Activated CD4-positive, alpha-beta T cell treated with anti-CD3 and anti-CD28 coated beads for 48 hours (primary cell): ENCODE measurements around the gene TMPRSS13.
"Not testable (repeated sequence)": the region's sequence is repeated elsewhere in the genome, so short reads cannot be mapped to it uniquely, and the experiment has no call there.

Experiments used
- DNase-seq: peaks from one replicate; pipeline ENCODE4 v3.0.0-alpha.2; 2020

TMPRSS13 gene

DNA sequence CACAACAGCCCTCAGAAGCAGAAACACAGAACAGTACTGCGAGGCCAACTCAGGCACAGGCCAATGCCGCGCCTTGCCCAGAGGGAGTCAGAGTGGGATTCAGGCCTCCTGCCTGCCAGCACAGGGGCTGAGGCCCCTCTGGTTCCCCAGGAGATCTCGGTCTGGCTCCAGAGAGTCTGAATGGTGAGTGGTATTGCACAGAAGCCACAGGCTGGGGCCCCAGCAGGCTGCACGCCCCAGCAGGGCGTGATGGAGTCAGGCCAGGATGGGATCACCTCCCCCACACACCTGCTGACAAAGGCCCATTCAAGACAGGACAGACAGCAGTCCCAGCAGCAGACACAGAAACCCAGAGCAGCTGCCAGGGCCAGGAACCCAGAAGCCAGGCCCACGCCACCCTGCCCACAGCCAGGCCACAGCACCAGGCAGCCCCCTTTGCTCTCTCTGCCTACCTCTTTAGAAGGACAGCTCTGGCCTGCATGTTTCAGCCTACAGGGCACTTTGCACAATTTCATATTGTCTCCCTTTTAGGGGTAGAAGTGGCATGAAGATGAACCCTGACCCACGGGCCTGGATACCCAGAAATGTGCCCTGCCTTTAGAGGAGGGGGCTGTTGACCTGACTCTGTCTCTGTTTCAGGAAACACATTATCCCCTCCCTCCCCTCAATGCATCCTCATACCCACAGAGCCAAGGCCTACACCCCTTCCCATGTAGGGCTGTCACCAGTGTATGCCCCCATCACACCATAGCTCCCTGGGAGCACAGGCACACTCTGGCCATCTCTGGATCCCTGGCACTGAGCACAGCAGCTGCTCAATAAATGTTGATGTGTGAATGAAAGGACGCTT is 58.9 kb downstream of the TMPRSS13 start:
- DNase-seq: no peak

DNA sequence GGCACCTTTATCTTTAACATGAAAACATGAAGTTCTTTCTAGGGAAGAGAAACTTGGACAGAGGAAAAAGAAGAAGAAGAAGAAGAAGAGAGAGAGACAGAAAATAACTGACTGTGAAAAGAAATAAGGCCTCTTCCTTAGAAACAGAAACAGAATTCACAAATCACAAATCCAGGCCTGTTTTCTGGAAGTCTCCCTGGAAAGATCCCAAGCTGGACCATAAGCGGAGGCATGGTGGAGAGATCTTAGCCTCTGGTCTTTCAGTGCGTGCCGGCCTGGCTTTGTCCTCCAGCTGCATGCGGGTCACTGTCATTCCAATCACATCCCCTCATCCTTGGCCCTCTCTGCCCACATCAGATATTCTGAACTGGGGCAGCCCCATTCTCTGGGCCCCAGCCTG is 59.6 kb downstream of the TMPRSS13 start:
- no peak for DNase-seq

GRCh38 chr11:117868815-117869561 is 60.2 kb downstream of the TMPRSS13 start:
- DNase-seq: no peak

DNA sequence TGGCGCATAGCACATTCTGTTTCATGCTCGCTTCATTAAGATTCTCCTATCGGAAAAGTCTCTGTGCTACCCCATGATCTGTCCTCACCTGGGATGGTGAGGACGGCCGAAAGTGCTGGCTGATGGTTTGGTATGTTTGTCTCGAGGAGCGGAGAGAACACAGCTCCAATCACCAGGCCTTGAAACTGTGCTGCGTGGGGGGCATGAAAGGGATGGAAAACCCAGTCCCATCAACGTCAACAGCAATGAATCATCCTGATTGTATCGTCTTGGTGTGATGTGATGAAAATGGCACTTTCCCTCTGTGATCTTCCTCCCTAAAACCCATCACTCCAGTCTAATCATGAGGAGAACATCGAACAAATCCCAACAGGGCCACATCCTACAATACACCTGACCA is 61.1 kb downstream of the TMPRSS13 start:
- DNase-seq: no peak

DNA sequence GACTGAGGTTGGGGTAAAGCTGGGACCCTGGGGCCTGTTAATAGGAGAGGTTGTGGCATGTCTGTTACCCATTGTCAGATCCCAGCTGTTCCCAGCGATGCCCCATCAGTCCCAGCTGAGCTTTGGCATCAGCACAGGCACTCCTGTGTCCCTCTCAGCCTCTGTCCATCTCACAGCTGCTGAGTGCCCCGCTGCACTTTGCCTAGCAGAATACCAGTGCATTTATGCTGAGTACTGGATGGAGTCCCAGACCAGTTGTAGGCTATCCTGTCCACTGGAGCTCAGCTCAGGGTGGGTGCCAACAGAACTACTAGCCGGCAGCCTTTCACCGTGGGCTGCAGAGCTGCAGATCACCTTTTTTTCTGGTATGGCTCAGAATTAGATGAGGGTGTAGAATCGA is 62.7 kb downstream of the TMPRSS13 start:
- DNase-seq: no peak

- not testable (repeated sequence) for DNase-seq
Observed at GRCh38 chr11:117865546-117865945, 63.7 kb downstream of the TMPRSS13 start.

DNA sequence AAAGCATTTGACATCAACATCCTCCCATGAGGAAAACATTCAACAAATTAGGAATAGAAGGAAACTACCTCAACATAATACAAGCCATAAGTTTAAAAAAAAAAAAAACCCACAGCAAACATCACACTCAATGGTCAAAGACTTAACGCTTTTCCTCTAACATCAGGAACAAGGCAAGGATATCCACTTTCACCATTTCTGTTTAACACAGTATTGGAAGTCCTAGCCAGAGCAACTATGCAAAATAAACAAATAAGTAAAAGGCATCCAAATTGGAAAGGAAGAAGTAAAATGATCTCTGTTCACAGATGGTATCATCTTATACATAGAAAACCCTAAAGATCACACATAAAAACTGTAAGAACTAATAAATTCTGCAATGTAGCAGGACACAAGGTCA is 65.8 kb downstream of the TMPRSS13 start:
- DNase-seq: no peak

GRCh38 chr11:117862753-117863152 is 66.4 kb downstream of the TMPRSS13 start:
- DNase-seq: no peak

DNA sequence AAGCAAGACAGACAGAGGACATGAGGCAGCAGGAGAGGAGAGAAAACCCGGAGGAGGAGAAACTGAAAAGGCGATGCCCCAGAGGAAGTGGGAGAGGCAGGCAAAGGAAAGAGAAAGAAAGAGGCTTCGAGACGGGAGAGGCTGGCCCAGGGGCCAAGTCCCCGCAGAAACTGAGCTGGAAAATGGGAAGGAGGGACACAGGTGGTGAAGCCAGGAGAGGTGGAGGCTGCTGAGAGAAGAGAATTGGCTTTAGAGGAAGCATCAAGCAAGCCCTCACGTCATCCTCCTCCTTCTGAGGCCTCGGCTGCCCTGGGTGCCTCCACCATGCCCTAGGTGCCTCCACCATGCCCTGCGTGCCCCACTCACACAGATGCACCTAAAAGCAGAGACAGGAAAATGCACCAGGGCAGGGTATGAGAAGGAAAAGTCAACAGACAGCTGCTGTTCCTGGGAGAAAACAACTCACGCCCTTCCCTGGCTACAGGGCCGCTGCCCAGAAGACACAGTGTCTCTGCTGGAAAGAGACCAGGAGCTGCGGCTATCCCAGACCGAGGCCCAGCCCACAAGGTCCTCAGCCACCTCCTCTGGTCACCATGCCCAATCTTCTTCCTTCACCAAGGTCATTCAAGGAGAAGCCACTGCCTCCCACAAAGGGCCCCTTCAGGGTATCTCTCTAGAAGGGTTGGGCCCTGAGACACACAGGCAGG is 67.0 kb downstream of the TMPRSS13 start:
- DNase-seq: no peak

- no peak for DNase-seq
Observed at GRCh38 chr11:117861151-117862018, 67.8 kb downstream of the TMPRSS13 start.

- DNase-seq: no peak
Observed at GRCh38 chr11:117860139-117860538, 69.1 kb downstream of the TMPRSS13 start.

DNA sequence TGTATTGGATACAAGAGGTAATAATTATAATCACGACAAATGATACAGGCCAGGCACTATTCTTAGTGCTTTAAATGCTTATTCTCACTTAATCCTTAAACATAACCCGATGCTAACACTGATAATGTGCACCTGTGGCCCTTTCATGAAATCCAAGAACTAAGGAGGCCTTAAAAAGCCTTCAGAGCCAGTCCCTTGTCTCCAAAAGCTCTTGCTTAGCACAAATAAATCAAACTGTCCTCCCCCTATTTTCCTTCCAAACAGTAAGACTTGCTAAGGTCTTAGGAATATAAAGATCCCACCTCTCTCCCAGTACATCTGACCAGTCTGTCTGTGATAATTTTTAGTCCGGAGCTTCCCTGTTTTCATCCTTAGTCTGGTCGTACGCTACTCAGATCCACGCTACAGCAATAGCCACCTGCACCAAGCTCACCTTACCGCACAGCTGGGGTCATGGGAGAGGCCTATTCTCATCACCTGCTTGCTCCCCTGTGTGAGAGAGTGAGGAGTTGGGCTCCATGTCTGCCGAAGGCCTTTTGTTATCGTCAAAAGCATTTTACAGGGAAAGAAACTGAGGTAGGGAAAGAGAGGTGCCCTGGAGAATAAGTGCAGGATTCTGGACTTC is 69.6 kb downstream of the TMPRSS13 start:
- no peak for DNase-seq

DNA sequence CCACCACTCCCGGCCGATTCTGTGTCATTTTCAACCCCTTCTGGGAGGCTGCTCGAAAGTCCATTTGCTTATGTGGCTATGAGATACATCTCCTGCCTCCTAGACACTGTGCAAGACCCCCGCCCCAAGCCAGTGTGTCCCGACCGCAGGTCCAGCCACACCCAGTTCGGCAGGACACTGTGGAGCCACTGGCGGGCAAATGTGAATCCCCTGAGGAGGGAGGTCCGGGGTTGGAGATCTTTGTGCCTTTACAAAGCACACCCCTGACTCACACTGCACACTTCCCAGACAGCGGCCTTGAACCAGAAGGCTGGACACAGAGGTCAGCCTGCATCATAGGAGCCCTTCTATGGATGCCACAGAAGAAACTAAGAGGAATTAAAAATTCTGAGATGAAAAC is 70.1 kb downstream of the TMPRSS13 start:
- no peak for DNase-seq

DNA sequence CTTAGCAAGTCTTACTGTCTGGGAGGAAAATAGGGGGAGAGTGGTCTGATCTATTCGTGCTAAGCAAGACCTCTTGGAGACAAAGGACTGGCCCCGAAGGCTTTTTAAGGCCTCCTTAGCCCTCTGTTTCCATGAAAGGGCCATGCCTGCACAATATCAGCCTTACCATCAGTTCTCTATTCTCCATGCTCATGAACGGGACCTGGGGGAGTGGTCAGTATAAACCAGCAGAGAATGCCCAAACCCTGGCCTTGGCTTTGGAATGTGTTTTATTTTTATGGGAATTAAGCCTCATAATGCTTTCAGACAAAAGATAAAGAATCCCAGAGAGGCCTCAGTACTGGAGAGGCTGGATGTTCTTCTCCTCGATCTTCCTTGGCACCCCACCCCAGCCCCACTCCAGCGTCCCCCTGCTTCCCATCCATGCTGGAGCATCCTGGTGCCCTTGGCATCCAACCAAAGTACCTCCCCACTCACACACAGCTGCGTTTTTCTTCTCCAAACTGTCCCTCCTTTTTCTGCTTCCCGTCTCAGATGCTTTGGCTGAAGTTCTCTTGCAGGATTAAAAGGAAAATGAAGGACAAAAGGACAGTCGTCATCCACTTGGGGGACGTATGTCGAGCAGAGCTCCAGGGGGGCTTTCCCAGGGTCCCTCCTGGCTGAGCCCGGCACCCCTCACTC is 71.3 kb downstream of the TMPRSS13 start:
- no peak for DNase-seq

DNA sequence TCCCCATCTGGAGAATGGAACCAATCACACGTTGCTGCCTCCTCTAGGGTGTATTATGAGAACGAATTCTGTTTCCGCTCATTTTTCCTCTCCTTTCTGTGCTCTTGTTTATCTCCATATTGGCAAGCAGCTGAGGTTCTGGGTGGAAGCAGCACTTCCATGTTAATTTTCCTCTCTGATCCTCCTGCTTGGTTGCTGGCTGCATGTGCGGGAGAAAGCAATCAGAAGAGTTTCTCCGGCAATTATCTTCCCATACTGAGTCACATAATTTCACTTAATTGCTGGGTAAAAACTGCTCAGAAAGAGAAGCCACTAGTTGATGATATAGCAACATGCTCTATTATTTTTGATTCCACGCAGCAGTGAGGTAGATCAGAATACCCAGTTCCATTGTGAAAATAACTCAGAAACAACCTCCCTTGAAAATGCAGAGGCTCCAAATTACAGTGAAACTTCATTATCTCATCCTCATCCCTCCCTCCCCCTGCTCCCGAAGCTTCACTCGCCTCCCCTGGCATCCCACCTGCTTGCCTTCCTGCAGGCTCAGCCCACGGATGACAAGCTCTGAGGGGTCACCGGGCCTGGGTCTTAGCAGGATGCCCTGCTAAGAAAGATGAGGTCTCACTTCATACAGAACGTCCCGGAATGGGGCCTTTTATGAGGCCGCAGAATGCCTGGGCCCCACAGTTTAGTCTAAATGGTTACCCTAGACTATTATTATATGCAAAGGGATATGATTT is 73.1 kb downstream of the TMPRSS13 start:
- no peak for DNase-seq

DNA sequence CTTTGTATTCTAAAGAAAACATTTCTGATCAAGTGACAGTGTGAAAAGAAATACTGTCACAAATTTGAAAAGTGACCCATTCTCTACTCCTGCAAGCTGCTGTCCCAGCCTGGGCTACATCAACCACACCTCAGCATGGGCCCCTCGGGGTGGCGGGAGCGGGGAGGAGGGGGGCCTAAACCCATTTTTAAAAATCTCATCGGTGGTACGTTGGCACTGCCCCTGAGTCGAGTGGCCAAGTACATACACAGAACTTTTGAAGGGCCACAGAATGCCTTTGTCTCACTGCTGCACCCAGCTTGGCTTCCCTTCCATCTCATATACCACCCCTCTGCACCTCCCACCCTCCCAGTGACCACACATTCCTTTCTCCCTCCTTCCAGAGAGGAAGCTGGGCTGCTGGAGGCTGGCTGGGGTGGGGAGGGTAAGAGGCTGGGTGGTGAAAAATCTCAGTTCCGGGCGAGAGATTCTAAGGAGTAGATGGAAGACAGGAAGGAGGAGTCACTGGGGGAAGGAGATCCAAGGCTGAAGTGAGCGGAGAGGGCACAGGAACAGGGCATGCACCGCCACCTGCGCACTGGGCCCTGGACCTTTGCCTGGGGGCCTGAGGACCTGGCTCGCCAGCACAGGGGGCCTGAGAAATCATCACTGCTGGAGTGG is 73.9 kb downstream of the TMPRSS13 start:
- DNase-seq: no peak

GRCh38 chr11:117852309-117852708 is 76.9 kb downstream of the TMPRSS13 start:
- no peak for DNase-seq

DNA sequence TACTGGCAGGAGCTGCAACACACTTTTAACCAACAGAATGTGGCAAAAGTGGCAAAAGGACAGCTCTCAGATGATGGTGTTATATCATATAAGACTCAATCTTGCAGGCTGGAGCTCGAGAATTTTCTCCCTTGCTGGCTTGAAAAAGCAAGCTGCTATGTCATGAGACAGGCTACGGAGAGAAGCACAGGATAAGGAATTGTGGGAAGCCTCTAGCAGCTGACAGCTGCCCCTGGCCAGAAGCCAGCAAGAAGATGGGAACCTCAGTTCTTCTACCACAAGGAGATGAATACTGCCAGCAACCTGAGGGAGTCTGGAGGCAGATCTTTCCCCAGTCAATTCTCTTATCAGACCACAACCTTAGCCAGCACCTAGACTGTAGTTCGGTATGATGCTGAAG is 77.3 kb downstream of the TMPRSS13 start:
- no peak for DNase-seq

GRCh38 chr11:117851106-117851505 is 78.1 kb downstream of the TMPRSS13 start:
- no peak for DNase-seq
